Measurements from ENCODE around the gene KLC1.

KLC1 gene

GRCh38 chr14:103736546-103737431 is 107.8 kb downstream of the KLC1 start:
- TF ChIP-seq CTCF (conservative IDR thresholded peaks at IDR 0.05; ENCODE audit: low read depth): no peak
- peak overlapping the region; percentile 49 for H3K27ac ChIP-seq
- DNase-seq (ENCODE audit: low spot score): no peak
- ChIA-PET CTCF (interaction anchor here (0.6 kb wide), 3 partner anchors 42 to 164 kb away, joined by 3 to 6 read pairs (median 3); no protein-coding TSS in a partner anchor), POLR2A (ENCODE audit: low non-redundant PET) (interaction anchor here (0.6 kb wide), 1 partner anchor 383 kb away, joined by 3 read pairs; no protein-coding TSS in a partner anchor)

GRCh38 chr14:103737432-103738045 is 108.5 kb downstream of the KLC1 start:
- no peak for TF ChIP-seq CTCF (conservative IDR thresholded peaks at IDR 0.05; ENCODE audit: low read depth)
- DNase-seq (ENCODE audit: low spot score): no peak
- no peak overlapping the region for H3K27ac ChIP-seq
- POLR2A ChIA-PET (ENCODE audit: low non-redundant PET): interaction anchor here (0.6 kb wide), 1 partner anchor 382 kb away, joined by 3 read pairs; no protein-coding TSS in a partner anchor
- CTCF ChIA-PET: interaction anchor here (0.6 kb wide), 2 partner anchors 41 to 118 kb away, joined by 3 to 6 read pairs; no protein-coding TSS in a partner anchor

GRCh38 chr14:103738166-103738565 is 109.2 kb downstream of the KLC1 start:
- no peak overlapping the region for H3K27ac ChIP-seq
- CTCF ChIA-PET: interaction anchor here (0.7 kb wide), 1 partner anchor 172 kb away, joined by 3 read pairs; no protein-coding TSS in a partner anchor
- DNase-seq (ENCODE audit: low spot score): no peak
- POLR2A ChIA-PET (ENCODE audit: low non-redundant PET): no interaction called here
- no peak for TF ChIP-seq CTCF (conservative IDR thresholded peaks at IDR 0.05; ENCODE audit: low read depth)

GRCh38 chr14:103738701-103739451 is 109.9 kb downstream of the KLC1 start:
- POLR2A ChIA-PET (ENCODE audit: low non-redundant PET): no interaction called here

GRCh38 chr14:103739466-103739792 is 110.4 kb downstream of the KLC1 start:
- ChIA-PET POLR2A (ENCODE audit: low non-redundant PET) (no interaction called here), CTCF (no interaction called here)
- DNase-seq (ENCODE audit: low spot score): no peak
- no peak for TF ChIP-seq CTCF (conservative IDR thresholded peaks at IDR 0.05; ENCODE audit: low read depth)
- H3K27ac ChIP-seq: no peak overlapping the region

More at GRCh38 chr14:103738701-103739451, 109.9 kb downstream of the KLC1 start:
- TF ChIP-seq CTCF (conservative IDR thresholded peaks at IDR 0.05; ENCODE audit: low read depth): no peak
- DNase-seq (ENCODE audit: low spot score): no peak
- CTCF ChIA-PET: interaction anchor here (0.7 kb wide), 1 partner anchor 171 kb away, joined by 3 read pairs; no protein-coding TSS in a partner anchor
- H3K27ac ChIP-seq: no peak overlapping the region
